Esophagus squamous epithelium (tissue), 4 donors: Measurements from ENCODE around the gene MUL1.

Source experiments
- CTCF ChIP-seq, 6 experiments: fragments of 450-650 bp in 4 of 6; fragments of 200-600 bp in 2 of 6; sonication (generic) in 2 of 6; IDR thresholded peaks; one replicate each; pipeline ENCODE4 v1.5.1; 2016 to 2019; ENCODE audit warnings: antibody characterized with exemption in 6 of 6, mild to moderate bottlenecking in 4 of 6, moderate library complexity in 4 of 6
- POLR2A ChIP-seq, 4 donors: fragments of 450-650 bp; IDR thresholded peaks; one replicate each; pipeline ENCODE4 v1.6.1; 2017; ENCODE audit warnings: antibody characterized with exemption in 4 of 4, mild to moderate bottlenecking in 4 of 4, moderate library complexity in 3 of 4

- TF ChIP-seq POLR2A (IDR thresholded peaks at IDR 0.05) (no peak), CTCF (IDR thresholded peaks at IDR 0.05) (no peak)
These were observed 28.1 kb downstream of the MUL1 start for GRCh38 chr1:20479840-20480239.
